Measurements from ENCODE around the gene CIDEC.

DNA sequence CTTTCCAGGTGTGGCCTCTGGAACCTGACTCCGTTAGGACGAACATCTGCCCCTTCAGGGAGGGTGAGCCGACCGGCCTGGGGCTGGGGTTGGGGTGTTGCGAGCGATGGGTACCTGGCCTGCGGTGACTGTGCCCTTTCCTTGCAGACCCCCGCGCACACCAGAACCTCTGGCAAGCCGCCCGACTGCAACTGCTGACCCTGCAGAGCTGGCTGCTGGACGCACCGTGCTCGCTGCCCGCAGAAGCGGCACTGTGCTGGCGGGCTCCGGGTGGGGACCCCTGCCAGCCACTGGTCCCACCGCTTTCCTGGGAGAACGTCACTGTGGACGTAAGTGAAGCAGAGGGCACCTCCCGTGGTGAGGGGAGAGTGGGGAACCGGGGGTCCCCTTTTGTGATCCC is 48.1 kb upstream of the CIDEC start:
- no peak for TF ChIP-seq POLR2AphosphoS5 (IDR thresholded peaks at IDR 0.05; ENCODE audit: borderline replicate concordance, low read depth, low read length)
- TF ChIP-seq EZH2 (IDR thresholded peaks at IDR 0.05), result no peak
